ENCODE data around the gene XRCC2. TPM values are rescaled to one million over a fixed set of nuclear protein-coding genes. Genes with fewer than 3 reads are reported as not detected.
"Not testable (repeated sequence)": the region's sequence is repeated elsewhere in the genome, so short reads cannot be mapped to it uniquely, and the experiment has no call there.

XRCC2 gene
- total RNA-seq, 4 donors from 2014 or later = 0.64 to 2.6 (median 1.1) TPM

- WGBS = 82% methylated on average over 6 of the region's 6 CpGs
- H3K27ac ChIP-seq = no peak overlapping the region
- no peaks in the 10 kb centered on the region for H3K27me3 ChIP-seq
- no peak for DNase-seq (ENCODE audit: low spot score in 2 of 2)
- TF ChIP-seq EP300 (IDR thresholded peaks at IDR 0.05) (no peak), POLR2A (IDR thresholded peaks at IDR 0.05) (no peak), CTCF (IDR thresholded peaks at IDR 0.05) (no peak), POLR2AphosphoS5 (IDR thresholded peaks at IDR 0.05) (no peak)
- H3K4me3 ChIP-seq = no peak overlapping the region
- no peaks in the 10 kb centered on the region for H3K36me3 ChIP-seq
- H3K4me1 ChIP-seq = no peaks in the 10 kb centered on the region
- no peaks in the 10 kb centered on the region for H3K9me3 ChIP-seq
Measured at GRCh38 chr7:152636441-152636840, 39.5 kb downstream of the XRCC2 start.

- TF ChIP-seq POLR2A (IDR thresholded peaks at IDR 0.05) = no peak
- TF ChIP-seq CTCF (IDR thresholded peaks at IDR 0.05) = no peak
- no peak for TF ChIP-seq EP300 (IDR thresholded peaks at IDR 0.05)
- TF ChIP-seq POLR2AphosphoS5 (IDR thresholded peaks at IDR 0.05) = no peak
- 79% methylated on average over 8 of the region's 8 CpGs for WGBS
- Histone ChIP-seq H3K27ac (no peak overlapping the region), H3K4me3 (no peak overlapping the region), H3K36me3 (no peaks in the 10 kb centered on the region), H3K4me1 (no peaks in the 10 kb centered on the region), H3K9me3 (no peaks in the 10 kb centered on the region), H3K27me3 (no peaks in the 10 kb centered on the region)
- DNase-seq (ENCODE audit: low spot score in 2 of 2) = no peak
Measured at GRCh38 chr7:152633504-152633903, 42.4 kb downstream of the XRCC2 start.

- Histone ChIP-seq H3K27ac (no peak overlapping the region), H3K36me3 (no peaks in the 10 kb centered on the region), H3K4me1 (no peaks in the 10 kb centered on the region), H3K4me3 (no peak overlapping the region), H3K9me3 (no peaks in the 10 kb centered on the region), H3K27me3 (no peaks in the 10 kb centered on the region)
- no peak for TF ChIP-seq POLR2AphosphoS5 (IDR thresholded peaks at IDR 0.05)
- TF ChIP-seq CTCF (IDR thresholded peaks at IDR 0.05) = no peak
- TF ChIP-seq EP300 (IDR thresholded peaks at IDR 0.05) = no peak
- TF ChIP-seq POLR2A (IDR thresholded peaks at IDR 0.05) = no peak
- 78% methylated on average over 8 of the region's 8 CpGs for WGBS
- no peak for DNase-seq (ENCODE audit: low spot score in 2 of 2)
Measured at GRCh38 chr7:152633072-152633471, 42.9 kb downstream of the XRCC2 start.

- not testable (repeated sequence) for H3K36me3 ChIP-seq; H3K27ac ChIP-seq; H3K27me3 ChIP-seq; H3K4me3 ChIP-seq; H3K4me1 ChIP-seq; DNase-seq (ENCODE audit: low spot score in 2 of 2); H3K9me3 ChIP-seq
Measured at GRCh38 chr7:152628772-152629171, 47.2 kb downstream of the XRCC2 start.

- Histone ChIP-seq H3K27ac (no peak overlapping the region), H3K36me3 (no peaks in the 10 kb centered on the region), H3K9me3 (no peaks in the 10 kb centered on the region), H3K27me3 (no peaks in the 10 kb centered on the region), H3K4me3 (no peak overlapping the region), H3K4me1 (no peaks in the 10 kb centered on the region)
- WGBS = 57% methylated on average over 5 of the region's 5 CpGs
- no peak for DNase-seq (ENCODE audit: low spot score in 2 of 2)
- TF ChIP-seq POLR2A (IDR thresholded peaks at IDR 0.05) (no peak), POLR2AphosphoS5 (IDR thresholded peaks at IDR 0.05) (no peak), CTCF (IDR thresholded peaks at IDR 0.05) (no peak), EP300 (IDR thresholded peaks at IDR 0.05) (no peak)
Measured at GRCh38 chr7:152624228-152624627, 51.7 kb downstream of the XRCC2 start.

GRCh38 chr7:152621426-152621825, 54.5 kb downstream of the XRCC2 start:
- 80% methylated on average over 1 of the region's 1 CpG for WGBS
- no peak for TF ChIP-seq POLR2AphosphoS5 (IDR thresholded peaks at IDR 0.05)
- no peak for TF ChIP-seq POLR2A (IDR thresholded peaks at IDR 0.05)
- TF ChIP-seq EP300 (IDR thresholded peaks at IDR 0.05) = no peak
- TF ChIP-seq CTCF (IDR thresholded peaks at IDR 0.05) = no peak
- Histone ChIP-seq H3K9me3 (no peaks in the 10 kb centered on the region), H3K4me3 (no peak overlapping the region), H3K4me1 (no peaks in the 10 kb centered on the region), H3K36me3 (no peaks in the 10 kb centered on the region), H3K27me3 (no peaks in the 10 kb centered on the region), H3K27ac (no peak overlapping the region)
- no peak for DNase-seq (ENCODE audit: low spot score in 2 of 2)
